ENCODE measurements around the gene ADAM15.
A peak's percentile ranks its signal among the peaks of the same experiment; 100 is the strongest.

The ADAM15 gene

DNA sequence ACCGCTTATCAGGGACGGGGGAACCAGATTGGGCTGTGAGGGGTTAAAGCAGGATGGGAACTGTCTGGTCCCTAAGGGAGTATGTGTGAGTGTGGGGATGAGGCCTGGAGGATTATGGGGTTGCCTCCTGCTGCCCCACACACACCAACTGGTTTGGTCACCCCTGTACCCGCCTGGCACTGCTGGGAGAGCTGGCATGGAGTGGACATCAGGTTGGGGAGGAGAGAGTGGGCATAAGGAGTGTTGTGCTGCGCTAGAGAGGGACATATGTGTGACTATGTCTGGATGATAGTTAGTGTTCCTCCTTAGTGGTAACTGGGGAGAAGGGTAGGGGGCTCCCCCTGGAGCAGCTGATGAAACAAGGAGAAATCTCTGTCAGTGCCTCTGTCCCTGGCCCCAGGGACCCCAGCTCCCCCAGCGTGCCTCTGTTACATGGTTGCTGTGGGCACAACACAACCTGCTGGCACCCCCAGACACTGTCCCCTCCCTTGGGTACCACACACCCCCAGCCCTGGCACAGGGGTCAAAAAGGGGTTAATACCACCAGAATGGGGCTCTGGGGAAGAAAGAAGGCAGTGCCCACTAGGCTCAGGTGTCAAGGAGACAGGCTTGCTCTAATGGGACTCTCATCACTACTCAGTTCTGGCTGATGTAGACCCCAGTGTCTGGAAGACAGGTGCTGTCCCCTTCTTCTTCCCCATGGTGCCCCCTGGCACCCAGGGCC is 46.6 kb upstream of the ADAM15 start:
- H3K4me2 ChIP-seq (ENCODE audit: low read length) = peak overlapping the region; percentile 93
- H3K9me3 ChIP-seq (ENCODE audit: control insufficient read depth, insufficient read depth, low read length) = no peaks in the 10 kb centered on the region
- no peaks in the 10 kb centered on the region for H3K27me3 ChIP-seq (ENCODE audit: control insufficient read depth, low read length)
- peaks cover 75% of the 10 kb centered on the region for H3K4me1 ChIP-seq (ENCODE audit: control insufficient read depth, low read length)
- peaks cover 31% of the 10 kb centered on the region for H3F3A ChIP-seq (ENCODE audit: control insufficient read depth, insufficient read depth)
- H3K4me3 ChIP-seq (ENCODE audit: low read length) = peak overlapping the region; percentile 93
- H3K27ac ChIP-seq (ENCODE audit: low read depth, low read length) = peak overlapping the region; percentile 68
- H4K20me1 ChIP-seq (ENCODE audit: control insufficient read depth, insufficient read depth, low read depth, low read length) = no peaks in the 10 kb centered on the region
- H3K79me2 ChIP-seq (ENCODE audit: control insufficient read depth, low read length) = peaks cover 28% of the 10 kb centered on the region
- TF ChIP-seq, protein P1, sequence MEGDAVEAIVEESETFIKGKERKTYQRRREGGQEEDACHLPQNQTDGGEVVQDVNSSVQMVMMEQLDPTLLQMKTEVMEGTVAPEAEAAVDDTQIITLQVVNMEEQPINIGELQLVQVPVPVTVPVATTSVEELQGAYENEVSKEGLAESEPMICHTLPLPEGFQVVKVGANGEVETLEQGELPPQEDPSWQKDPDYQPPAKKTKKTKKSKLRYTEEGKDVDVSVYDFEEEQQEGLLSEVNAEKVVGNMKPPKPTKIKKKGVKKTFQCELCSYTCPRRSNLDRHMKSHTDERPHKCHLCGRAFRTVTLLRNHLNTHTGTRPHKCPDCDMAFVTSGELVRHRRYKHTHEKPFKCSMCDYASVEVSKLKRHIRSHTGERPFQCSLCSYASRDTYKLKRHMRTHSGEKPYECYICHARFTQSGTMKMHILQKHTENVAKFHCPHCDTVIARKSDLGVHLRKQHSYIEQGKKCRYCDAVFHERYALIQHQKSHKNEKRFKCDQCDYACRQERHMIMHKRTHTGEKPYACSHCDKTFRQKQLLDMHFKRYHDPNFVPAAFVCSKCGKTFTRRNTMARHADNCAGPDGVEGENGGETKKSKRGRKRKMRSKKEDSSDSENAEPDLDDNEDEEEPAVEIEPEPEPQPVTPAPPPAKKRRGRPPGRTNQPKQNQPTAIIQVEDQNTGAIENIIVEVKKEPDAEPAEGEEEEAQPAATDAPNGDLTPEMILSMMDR (IDR thresholded peaks at IDR 0.05; ENCODE audit: low read depth, low read length, poor library complexity, severe bottlenecking) = peak; percentile 10
- no peak for TF ChIP-seq EZH2phosphoT487 (IDR thresholded peaks at IDR 0.05; ENCODE audit: borderline replicate concordance, low read length)
- H3K36me3 ChIP-seq (ENCODE audit: control insufficient read depth, low read length) = no peaks in the 10 kb centered on the region
- H3K9me2 ChIP-seq (replicated peaks; ENCODE audit: control insufficient read depth, low read length) = no peaks in the 10 kb centered on the region

GRCh38 chr1:155005076-155006011 is 45.8 kb upstream of the ADAM15 start:
- peak overlapping the region; percentile 68 for H3K27ac ChIP-seq (ENCODE audit: low read depth, low read length)
- H4K20me1 ChIP-seq (ENCODE audit: control insufficient read depth, insufficient read depth, low read depth, low read length) = no peaks in the 10 kb centered on the region
- TF ChIP-seq EZH2phosphoT487 (IDR thresholded peaks at IDR 0.05; ENCODE audit: borderline replicate concordance, low read length) = no peak
- TF ChIP-seq, protein P1 (IDR thresholded peaks at IDR 0.05; ENCODE audit: low read depth, low read length, poor library complexity, severe bottlenecking) = no peak
- H3K9me2 ChIP-seq (replicated peaks; ENCODE audit: control insufficient read depth, low read length) = no peaks in the 10 kb centered on the region
- peaks cover 23% of the 10 kb centered on the region for H3F3A ChIP-seq (ENCODE audit: control insufficient read depth, insufficient read depth)
- H3K36me3 ChIP-seq (ENCODE audit: control insufficient read depth, low read length) = no peaks in the 10 kb centered on the region
- H3K9me3 ChIP-seq (ENCODE audit: control insufficient read depth, insufficient read depth, low read length) = no peaks in the 10 kb centered on the region
- H3K4me2 ChIP-seq (ENCODE audit: low read length) = peak overlapping the region; percentile 93
- H3K4me1 ChIP-seq (ENCODE audit: control insufficient read depth, low read length) = peaks cover 75% of the 10 kb centered on the region
- peaks cover 28% of the 10 kb centered on the region for H3K79me2 ChIP-seq (ENCODE audit: control insufficient read depth, low read length)
- no peaks in the 10 kb centered on the region for H3K27me3 ChIP-seq (ENCODE audit: control insufficient read depth, low read length)
- peak overlapping the region; percentile 93 for H3K4me3 ChIP-seq (ENCODE audit: low read length)

GRCh38 chr1:155006601-155007101 is 44.5 kb upstream of the ADAM15 start:
- Histone ChIP-seq H3K9me2 (replicated peaks; ENCODE audit: control insufficient read depth, low read length) (no peaks in the 10 kb centered on the region), H3K9me3 (ENCODE audit: control insufficient read depth, insufficient read depth, low read length) (no peaks in the 10 kb centered on the region), H3K4me1 (ENCODE audit: control insufficient read depth, low read length) (peaks cover 75% of the 10 kb centered on the region), H4K20me1 (ENCODE audit: control insufficient read depth, insufficient read depth, low read depth, low read length) (no peaks in the 10 kb centered on the region), H3K4me2 (ENCODE audit: low read length) (peak overlapping the region; percentile 93), H3K27me3 (ENCODE audit: control insufficient read depth, low read length) (no peaks in the 10 kb centered on the region), H3F3A (ENCODE audit: control insufficient read depth, insufficient read depth) (peaks cover 20% of the 10 kb centered on the region; the same call in 1 of the 2 replicates), H3K79me2 (ENCODE audit: control insufficient read depth, low read length) (peaks cover 28% of the 10 kb centered on the region), H3K36me3 (ENCODE audit: control insufficient read depth, low read length) (no peaks in the 10 kb centered on the region), H3K4me3 (ENCODE audit: low read length) (peak overlapping the region; percentile 93), H3K27ac (ENCODE audit: low read depth, low read length) (peak overlapping the region; percentile 68)
- TF ChIP-seq, protein P1 (IDR thresholded peaks at IDR 0.05; ENCODE audit: low read depth, low read length, poor library complexity, severe bottlenecking) = no peak

Data from DOHH2 (cell line).